ENCODE data around the gene ATP2B1. TPM values are rescaled to one million over a fixed set of nuclear protein-coding genes. Genes with fewer than 3 reads are reported as not detected.

ATP2B1 gene
- total and polyA plus RNA-seq, 2 of the 13 experiments (the other 11 are each of a cell fraction or from before 2014, with no cell fraction given), result 12.1 to 60.2 TPM

DNA sequence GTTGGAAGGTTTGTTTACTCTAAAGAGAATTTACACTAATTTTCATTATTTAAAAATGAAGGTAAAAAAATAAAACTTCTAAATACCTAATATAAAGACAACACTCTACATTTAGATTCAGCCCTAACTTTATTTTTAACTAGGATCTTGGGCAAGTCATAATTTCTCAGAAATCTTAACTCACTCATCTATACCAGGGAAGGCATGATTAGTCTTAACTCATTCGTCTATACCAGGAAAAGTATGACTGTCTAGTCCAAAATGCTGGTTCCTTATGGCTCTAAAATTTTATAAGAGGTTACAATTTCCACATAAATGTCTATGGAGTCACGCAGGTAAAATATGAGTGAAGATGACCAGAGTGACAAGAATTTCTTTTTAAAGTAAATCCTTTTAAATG lies 130.1 kb downstream of the ATP2B1 start:
- peaks cover 23% of the 10 kb centered on the region for H3K4me1 ChIP-seq (ENCODE audit: insufficient read depth, low read length)
- no peak for DNase-seq (ENCODE audit: low spot score)
- no peaks in the 10 kb centered on the region for H3K36me3 ChIP-seq (replicated peaks in 1 of 2; ENCODE audit: control insufficient read depth in 1 of 2, insufficient read depth in 2 of 2, low read length in 2 of 2)
- BruUV-seq (replicated peaks), result no TSS peak
- no peak overlapping the region for H3K4me3 ChIP-seq (replicated peaks in 1 of 3; ENCODE audit: insufficient read depth in 1 of 3, low read depth in 2 of 3, low read length in 3 of 3)
- ChIA-PET POLR2A (no interaction called here), CTCF (ENCODE audit: low intra/inter-chr PET ratio, low total read pairs) (no interaction called here)
- H3K27me3 ChIP-seq (ENCODE audit: control insufficient read depth in 1 of 2, insufficient read depth in 2 of 2, low read length in 2 of 2), result no peaks in the 10 kb centered on the region
- no peak overlapping the region for H3K27ac ChIP-seq (ENCODE audit: extremely low read length, insufficient read depth, low read length)
- FAIRE-seq, result no peak
- no peaks in the 10 kb centered on the region for H3K79me2 ChIP-seq (ENCODE audit: insufficient read depth, low read length)
- H4K20me1 ChIP-seq (ENCODE audit: insufficient read depth, low read length), result no peaks in the 10 kb centered on the region
- no peak overlapping the region for H3K4me2 ChIP-seq (ENCODE audit: low read depth, low read length)
- in situ Hi-C loops (cut with HindIII; ENCODE audit: extremely low pct_ligation_motif_present, low pct_unique_long_range_greater_than_20kb) (no loop called here), intact Hi-C loops (cut with micrococcal nuclease; ENCODE audit: unreplicated experiment) (no loop called here)
- H2AFZ ChIP-seq (ENCODE audit: low read length), result no peak overlapping the region
- ATAC-seq, result no peak
- no peak for TF ChIP-seq ZBTB14 (CRISPR knock-in tag; IDR thresholded peaks at IDR 0.05)
- no peak for TF ChIP-seq HNRNPL (IDR thresholded peaks at IDR 0.05; ENCODE audit: low read depth, low read length)
- no peak for TF ChIP-seq JARID2 (CRISPR knock-in tag; IDR thresholded peaks at IDR 0.05; ENCODE audit: insufficient replicate concordance)
- TF ChIP-seq ZFP90 (CRISPR knock-in tag; IDR thresholded peaks at IDR 0.05; ENCODE audit: borderline replicate concordance), result no peak
- no peak for TF ChIP-seq ZBTB42 (CRISPR knock-in tag; IDR thresholded peaks at IDR 0.05)
- no peak for TF ChIP-seq ZNF567 (CRISPR knock-in tag; IDR thresholded peaks at IDR 0.05; ENCODE audit: borderline replicate concordance)
- TF ChIP-seq RARA (CRISPR knock-in tag; IDR thresholded peaks at IDR 0.05), result no peak
- H3K9ac ChIP-seq (ENCODE audit: insufficient read depth, low read depth, low read length), result no peak overlapping the region
- H3K9me3 ChIP-seq (ENCODE audit: low read length), result no peaks in the 10 kb centered on the region
- 82% methylated on average over 2 of the region's 2 CpGs for WGBS (ENCODE audit: low lambda C conversion rate)

GRCh38 chr12:89576572-89577220 lies 131.9 kb downstream of the ATP2B1 start:
- no peaks in the 10 kb centered on the region for H3K27me3 ChIP-seq (ENCODE audit: control insufficient read depth in 1 of 2, insufficient read depth in 2 of 2, low read length in 2 of 2)
- H3K27ac ChIP-seq (ENCODE audit: extremely low read length, insufficient read depth, low read length), result no peak overlapping the region
- intact Hi-C loops (cut with micrococcal nuclease; ENCODE audit: unreplicated experiment), result no loop called here
- H3K4me3 ChIP-seq (replicated peaks in 1 of 3; ENCODE audit: insufficient read depth in 1 of 3, low read depth in 2 of 3, low read length in 3 of 3), result no peak overlapping the region
- H3K9ac ChIP-seq (ENCODE audit: insufficient read depth, low read depth, low read length), result no peak overlapping the region
- FAIRE-seq (no peak), ATAC-seq (no peak), DNase-seq (ENCODE audit: low spot score) (no peak)
- H4K20me1 ChIP-seq (ENCODE audit: insufficient read depth, low read length), result no peaks in the 10 kb centered on the region
- no peak overlapping the region for H3K4me2 ChIP-seq (ENCODE audit: low read depth, low read length)
- no peaks in the 10 kb centered on the region for H3K36me3 ChIP-seq (replicated peaks in 1 of 2; ENCODE audit: control insufficient read depth in 1 of 2, insufficient read depth in 2 of 2, low read length in 2 of 2)
- no TSS peak for BruUV-seq (replicated peaks)
- CTCF ChIA-PET (ENCODE audit: low intra/inter-chr PET ratio, low total read pairs), result no interaction called here
- no peak overlapping the region for H2AFZ ChIP-seq (ENCODE audit: low read length)
- in situ Hi-C loops (cut with HindIII; ENCODE audit: extremely low pct_ligation_motif_present, low pct_unique_long_range_greater_than_20kb), result no loop called here
- H3K4me1 ChIP-seq (ENCODE audit: insufficient read depth, low read length), result peaks cover 23% of the 10 kb centered on the region
- POLR2A ChIA-PET, result no interaction called here
- no peaks in the 10 kb centered on the region for H3K9me3 ChIP-seq (ENCODE audit: low read length)
- no peaks in the 10 kb centered on the region for H3K79me2 ChIP-seq (ENCODE audit: insufficient read depth, low read length)
- WGBS (ENCODE audit: low lambda C conversion rate), result 100% methylated on average over 1 of the region's 1 CpG
- no peak for TF ChIP-seq ARID2 (CRISPR knock-in tag; IDR thresholded peaks at IDR 0.05; ENCODE audit: borderline replicate concordance)
- TF ChIP-seq ZNF510 (CRISPR knock-in tag; IDR thresholded peaks at IDR 0.05; ENCODE audit: low read depth), result no peak
- TF ChIP-seq ATAD3A (CRISPR knock-in tag; IDR thresholded peaks at IDR 0.05), result no peak
- TF ChIP-seq ARID4A (CRISPR knock-in tag; IDR thresholded peaks at IDR 0.05; ENCODE audit: borderline replicate concordance), result no peak
- no peak for TF ChIP-seq FLYWCH1 (CRISPR knock-in tag; IDR thresholded peaks at IDR 0.05)
- TF ChIP-seq FOXP1 (IDR thresholded peaks at IDR 0.05), result no peak
- TF ChIP-seq FOXP1 (CRISPR knock-in tag; IDR thresholded peaks at IDR 0.05), result no peak
